Parathyroid adenoma (tissue), 2 donors: ENCODE measurements around the gene ADGRG1.

ENCODE experiments used
- H2AFZ ChIP-seq: fragments of 300-600 bp; sonication (generic); one replicate; pipeline ENCODE4 v1.7.0; 2017; ENCODE audit warnings: antibody characterized with exemption, mild to moderate bottlenecking
- H3K27ac ChIP-seq: fragments of 300-600 bp; sonication (generic); one replicate; pipeline ENCODE4 v1.7.0; 2017
- H3K27me3 ChIP-seq: fragments of 300-600 bp; sonication (generic); one replicate; pipeline ENCODE4 v1.7.0; 2017; ENCODE audit warnings: low read length; ENCODE audit not compliant: control insufficient read depth, insufficient read depth
- H3K36me3 ChIP-seq: fragments of 300-600 bp; sonication (generic); one replicate; pipeline ENCODE4 v1.7.0; 2017; ENCODE audit warnings: low read length; ENCODE audit not compliant: control insufficient read depth, insufficient read depth
- H3K4me1 ChIP-seq: fragments of 300-600 bp; sonication (generic); one replicate; pipeline ENCODE4 v1.7.0; 2017; ENCODE audit warnings: control low read depth
- H3K4me2 ChIP-seq: fragments of 300-600 bp; sonication (generic); one replicate; pipeline ENCODE4 v1.7.0; 2017; ENCODE audit warnings: low read length
- H3K4me3 ChIP-seq: fragments of 300-600 bp; sonication (generic); one replicate; pipeline ENCODE4 v1.7.0; 2017; ENCODE audit warnings: low read depth, low read length
- H3K79me2 ChIP-seq: fragments of 300-600 bp; sonication (generic); one replicate; pipeline ENCODE4 v1.7.0; 2017; ENCODE audit warnings: control low read depth
- H3K9ac ChIP-seq: fragments of 300-600 bp; sonication (generic); one replicate; pipeline ENCODE4 v1.7.0; 2017; ENCODE audit warnings: mild to moderate bottlenecking
- H3K9me3 ChIP-seq: fragments of 300-600 bp; sonication (generic); one replicate; pipeline ENCODE4 v1.7.0; 2017; ENCODE audit warnings: low read length; ENCODE audit not compliant: control insufficient read depth
- CTCF ChIP-seq: fragments of 300-600 bp; sonication (generic); IDR thresholded peaks from one replicate; pipeline ENCODE4 v1.7.0; 2017; ENCODE audit warnings: antibody characterized with exemption, mild to moderate bottlenecking
- donor health status: primary hyperparathyroidism.

Gene ADGRG1

GRCh38 chr16:57589374-57589773 is 39.1 kb upstream of the ADGRG1 start:
- Histone ChIP-seq H3K79me2 (no peaks in the 10 kb centered on the region), H3K4me3 (no peak overlapping the region), H3K36me3 (no peaks in the 10 kb centered on the region), H3K4me2 (no peak overlapping the region), H3K27ac (no peak overlapping the region), H3K9ac (no peak overlapping the region), H2AFZ (no peak overlapping the region), H3K27me3 (no peaks in the 10 kb centered on the region), H3K4me1 (no peaks in the 10 kb centered on the region), H3K9me3 (no peaks in the 10 kb centered on the region)
- no peak for TF ChIP-seq CTCF

DNA sequence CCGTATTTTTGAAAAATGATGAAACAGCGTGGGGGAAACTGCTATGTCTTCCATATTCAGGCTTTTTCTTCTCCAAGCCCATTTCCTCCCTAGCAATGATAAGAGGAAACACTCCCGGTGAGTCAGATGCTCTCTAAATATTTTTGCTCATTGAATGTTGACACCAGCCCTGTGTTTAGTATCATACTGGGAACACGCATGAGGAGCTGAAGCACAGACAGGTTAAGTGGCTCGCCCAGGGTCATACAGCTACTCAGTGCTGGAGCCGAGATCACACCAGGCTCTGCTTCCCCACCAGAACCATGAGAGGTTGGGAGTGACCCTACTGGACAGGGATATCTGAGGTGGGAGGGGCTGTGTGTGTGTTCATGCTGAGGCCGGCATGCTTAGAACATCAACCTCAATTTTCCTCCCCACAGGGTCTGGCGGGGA is 37.8 kb upstream of the ADGRG1 start:
- no peak overlapping the region for H2AFZ ChIP-seq
- H3K9me3 ChIP-seq: no peaks in the 10 kb centered on the region
- no peak for TF ChIP-seq CTCF
- H3K27ac ChIP-seq: no peak overlapping the region
- H3K79me2 ChIP-seq: no peaks in the 10 kb centered on the region
- no peaks in the 10 kb centered on the region for H3K27me3 ChIP-seq
- H3K9ac ChIP-seq: no peak overlapping the region
- H3K4me3 ChIP-seq: no peak overlapping the region
- no peaks in the 10 kb centered on the region for H3K4me1 ChIP-seq
- no peak overlapping the region for H3K4me2 ChIP-seq
- no peaks in the 10 kb centered on the region for H3K36me3 ChIP-seq

- Histone ChIP-seq H3K36me3 (no peaks in the 10 kb centered on the region), H2AFZ (no peak overlapping the region), H3K4me2 (no peak overlapping the region), H3K79me2 (no peaks in the 10 kb centered on the region), H3K4me1 (no peaks in the 10 kb centered on the region), H3K9ac (no peak overlapping the region), H3K4me3 (no peak overlapping the region), H3K27ac (no peak overlapping the region), H3K27me3 (no peaks in the 10 kb centered on the region), H3K9me3 (no peaks in the 10 kb centered on the region)
- TF ChIP-seq CTCF: peak; percentile 91
Measured at GRCh38 chr16:57591086-57591869, 37.2 kb upstream of the ADGRG1 start.

DNA sequence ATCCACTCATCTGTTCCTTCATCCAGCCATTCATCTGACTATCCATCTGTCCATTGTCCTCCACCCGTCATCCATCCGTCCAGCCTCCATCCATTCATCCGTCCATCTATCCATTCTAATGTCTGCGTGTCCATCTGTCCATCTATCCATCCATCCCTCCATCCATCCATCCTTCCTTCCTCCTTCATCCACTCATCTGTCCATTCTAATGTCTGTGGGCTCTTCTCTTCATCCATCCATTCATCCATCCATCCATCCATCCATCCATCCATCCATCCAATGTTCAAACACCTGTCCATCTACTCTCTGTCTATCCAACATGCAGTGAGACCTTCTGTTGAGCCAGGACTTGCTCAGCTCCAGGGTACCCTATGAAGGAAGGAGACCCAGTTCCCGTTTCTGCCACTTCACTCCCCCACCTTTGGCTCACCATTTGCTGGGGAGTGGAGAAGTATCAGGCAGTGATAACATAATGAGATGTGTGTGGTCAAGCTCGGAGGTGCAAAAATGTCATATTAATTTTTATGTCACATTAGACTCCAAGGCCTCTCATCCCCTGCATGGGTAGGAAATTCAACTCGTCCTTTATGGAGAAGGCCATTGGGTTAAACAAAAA is 36.5 kb upstream of the ADGRG1 start:
- Histone ChIP-seq H3K36me3 (no peaks in the 10 kb centered on the region), H3K27me3 (no peaks in the 10 kb centered on the region), H3K27ac (no peak overlapping the region), H3K4me2 (no peak overlapping the region), H3K79me2 (no peaks in the 10 kb centered on the region), H2AFZ (no peak overlapping the region), H3K4me1 (no peaks in the 10 kb centered on the region), H3K9ac (no peak overlapping the region), H3K9me3 (no peaks in the 10 kb centered on the region), H3K4me3 (no peak overlapping the region)
- no peak for TF ChIP-seq CTCF
